Measurements from ENCODE around the gene SEMA6C. TPM values are rescaled to one million over a fixed set of nuclear protein-coding genes. Genes with fewer than 3 reads are reported as not detected.

SEMA6C gene
- total and polyA plus RNA-seq, 2 of the 13 experiments (the other 11 are each of a cell fraction or from before 2014, with no cell fraction given): 1.4 to 2.9 TPM

GRCh38 chr1:151133018-151133806 is 13.2 kb downstream of the SEMA6C start:
- DNase-seq (ENCODE audit: low spot score) (no peak), ATAC-seq (no peak), FAIRE-seq (no peak)
- Histone ChIP-seq H3K79me2 (ENCODE audit: insufficient read depth, low read length) (no peaks in the 10 kb centered on the region), H3K4me2 (ENCODE audit: low read depth, low read length) (no peak overlapping the region), H3K4me3 (replicated peaks in 1 of 3; ENCODE audit: insufficient read depth in 1 of 3, low read depth in 2 of 3, low read length in 3 of 3) (no peak overlapping the region), H3K27ac (ENCODE audit: extremely low read length, insufficient read depth, low read length) (no peak overlapping the region), H3K9ac (ENCODE audit: insufficient read depth, low read depth, low read length) (no peak overlapping the region), H3K27me3 (ENCODE audit: control insufficient read depth in 1 of 2, insufficient read depth in 2 of 2, low read length in 2 of 2) (no peaks in the 10 kb centered on the region), H3K9me3 (ENCODE audit: low read length) (no peaks in the 10 kb centered on the region), H3K4me1 (ENCODE audit: insufficient read depth, low read length) (no peaks in the 10 kb centered on the region), H3K36me3 (replicated peaks in 1 of 2; ENCODE audit: control insufficient read depth in 1 of 2, insufficient read depth in 2 of 2, low read length in 2 of 2) (no peaks in the 10 kb centered on the region), H2AFZ (ENCODE audit: low read length) (no peak overlapping the region), H4K20me1 (ENCODE audit: insufficient read depth, low read length) (no peaks in the 10 kb centered on the region)
- TF ChIP-seq SMARCC2 (IDR thresholded peaks at IDR 0.05) (no peak), ZNF572 (CRISPR knock-in tag; IDR thresholded peaks at IDR 0.05) (no peak), ZNF83 (CRISPR knock-in tag; IDR thresholded peaks at IDR 0.05; ENCODE audit: borderline replicate concordance) (no peak), MED13 (CRISPR knock-in tag; IDR thresholded peaks at IDR 0.05) (no peak), NONO (IDR thresholded peaks at IDR 0.05) (no peak), NONO (CRISPR knock-in tag; conservative IDR thresholded peaks at IDR 0.05) (no peak), REST (IDR thresholded peaks at IDR 0.05; ENCODE audit: borderline replicate concordance in 1 of 2, low read depth in 1 of 2, low read length in 2 of 2) (no peak), SRSF9 (IDR thresholded peaks at IDR 0.05; ENCODE audit: borderline replicate concordance, insufficient read depth, low read depth, low read length, poor library complexity, severe bottlenecking) (no peak), ZNF335 (CRISPR knock-in tag; IDR thresholded peaks at IDR 0.05) (no peak), ZNF589 (CRISPR knock-in tag; conservative IDR thresholded peaks at IDR 0.05) (no peak), RFX5 (IDR thresholded peaks at IDR 0.05; ENCODE audit: low read depth, low read length) (no peak), KDM4B (CRISPR knock-in tag; IDR thresholded peaks at IDR 0.05) (no peak), ZNF784 (CRISPR knock-in tag; IDR thresholded peaks at IDR 0.05; ENCODE audit: borderline replicate concordance) (no peak), ZNF264 (CRISPR knock-in tag; IDR thresholded peaks at IDR 0.05) (no peak), ZNF674 (CRISPR knock-in tag; IDR thresholded peaks at IDR 0.05; ENCODE audit: low read depth) (no peak), NFE2L1 (CRISPR knock-in tag; IDR thresholded peaks at IDR 0.05; ENCODE audit: borderline replicate concordance) (no peak), FIP1L1 (IDR thresholded peaks at IDR 0.05; ENCODE audit: borderline replicate concordance, insufficient read depth, low read depth, low read length) (no peak), ZSCAN5A (CRISPR knock-in tag; IDR thresholded peaks at IDR 0.05; ENCODE audit: borderline replicate concordance) (no peak), SP5 (CRISPR knock-in tag; IDR thresholded peaks at IDR 0.05; ENCODE audit: borderline replicate concordance, low read depth) (no peak)
- ChIA-PET POLR2A (no interaction called here), CTCF (ENCODE audit: low intra/inter-chr PET ratio, low total read pairs) (no interaction called here)
- WGBS (ENCODE audit: low lambda C conversion rate): 96% methylated on average over 51 of the region's 65 CpGs
- intact Hi-C loops (cut with micrococcal nuclease; ENCODE audit: unreplicated experiment) (no loop called here), in situ Hi-C loops (cut with HindIII; ENCODE audit: extremely low pct_ligation_motif_present, low pct_unique_long_range_greater_than_20kb) (no loop called here)
- no TSS peak for BruUV-seq (replicated peaks)
